Measurements from ENCODE around the gene ANKEF1. TPM values are rescaled to one million over a fixed set of nuclear protein-coding genes. Genes with fewer than 3 reads are reported as not detected.

ANKEF1 gene
- total and polyA plus RNA-seq, 10 of the 15 experiments (the other 5 are each of a cell fraction or from before 2014, with no cell fraction given), result 0.04 to 3.0 (median 0.89) TPM

- FAIRE-seq, result peak; percentile 49
- Histone ChIP-seq H3K79me2 (ENCODE audit: control insufficient read depth, insufficient read depth, low read length) (no peaks in the 10 kb centered on the region), H3K36me3 (ENCODE audit: control insufficient read depth in 2 of 2, insufficient read depth in 2 of 2, low read length in 1 of 2) (no peaks in the 10 kb centered on the region), H3K27me3 (replicated peaks in 1 of 2; ENCODE audit: control insufficient read depth in 2 of 2, insufficient read depth in 2 of 2, low read length in 1 of 2) (no peaks in the 10 kb centered on the region), H4K20me1 (ENCODE audit: control insufficient read depth, insufficient read depth) (no peaks in the 10 kb centered on the region), H3K27ac (ENCODE audit: control insufficient read depth, insufficient read depth) (no peak overlapping the region), H2AFZ (ENCODE audit: control insufficient read depth, low read depth, low read length) (no peak overlapping the region), H3K4me2 (ENCODE audit: control insufficient read depth, insufficient read depth) (no peak overlapping the region), H3K4me3 (no peak overlapping the region), H3K9me3 (replicated peaks; ENCODE audit: control insufficient read depth, insufficient read depth, low read length) (no peaks in the 10 kb centered on the region), H3K4me1 (ENCODE audit: control insufficient read depth, insufficient read depth, low read length) (no peaks in the 10 kb centered on the region), H3K9ac (ENCODE audit: control insufficient read depth, insufficient read depth, low read length) (no peak overlapping the region)
- in situ Hi-C loops (cut with MboI) (no loop called here), intact Hi-C loops (cut with micrococcal nuclease; ENCODE audit: unreplicated experiment) (no loop called here)
- ATAC-seq, result no peak
- SMC1A ChIA-PET (ENCODE audit: uncharacterized antibody, unreplicated experiment), result no interaction called here
- WGBS (ENCODE audit: insufficient coverage, insufficient replicate concordance, low lambda C conversion rate, missing lambda C conversion rate), result 0% methylated on average over 1 of the region's 1 CpG
- POLR2A ChIA-PET, result no interaction called here
- CTCF ChIA-PET, result interaction anchor here (0.6 kb wide), 1 partner anchor 208 kb away, joined by 3 read pairs; no protein-coding TSS in a partner anchor
- BruUV-seq (replicated peaks), result no TSS peak
- no peak for DNase-seq (ENCODE audit: low read depth, low spot score)
- RAD21 ChIA-PET (ENCODE audit: unreplicated experiment), result no interaction called here
- TF ChIP-seq, protein P1, sequence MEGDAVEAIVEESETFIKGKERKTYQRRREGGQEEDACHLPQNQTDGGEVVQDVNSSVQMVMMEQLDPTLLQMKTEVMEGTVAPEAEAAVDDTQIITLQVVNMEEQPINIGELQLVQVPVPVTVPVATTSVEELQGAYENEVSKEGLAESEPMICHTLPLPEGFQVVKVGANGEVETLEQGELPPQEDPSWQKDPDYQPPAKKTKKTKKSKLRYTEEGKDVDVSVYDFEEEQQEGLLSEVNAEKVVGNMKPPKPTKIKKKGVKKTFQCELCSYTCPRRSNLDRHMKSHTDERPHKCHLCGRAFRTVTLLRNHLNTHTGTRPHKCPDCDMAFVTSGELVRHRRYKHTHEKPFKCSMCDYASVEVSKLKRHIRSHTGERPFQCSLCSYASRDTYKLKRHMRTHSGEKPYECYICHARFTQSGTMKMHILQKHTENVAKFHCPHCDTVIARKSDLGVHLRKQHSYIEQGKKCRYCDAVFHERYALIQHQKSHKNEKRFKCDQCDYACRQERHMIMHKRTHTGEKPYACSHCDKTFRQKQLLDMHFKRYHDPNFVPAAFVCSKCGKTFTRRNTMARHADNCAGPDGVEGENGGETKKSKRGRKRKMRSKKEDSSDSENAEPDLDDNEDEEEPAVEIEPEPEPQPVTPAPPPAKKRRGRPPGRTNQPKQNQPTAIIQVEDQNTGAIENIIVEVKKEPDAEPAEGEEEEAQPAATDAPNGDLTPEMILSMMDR (IDR thresholded peaks at IDR 0.05 in 2 of 3, conservative IDR thresholded peaks at IDR 0.05 in 1 of 3; ENCODE audit: control insufficient read depth in 2 of 3, extremely low read depth in 1 of 3, insufficient read depth in 1 of 3, low read depth in 3 of 3, low read length in 3 of 3), result no peak
- TF ChIP-seq BCL11A (IDR thresholded peaks at IDR 0.05; ENCODE audit: low read depth, low read length) (no peak), PKNOX1 (IDR thresholded peaks at IDR 0.05) (no peak), ZNF217 (IDR thresholded peaks at IDR 0.05) (no peak), ZSCAN29 (IDR thresholded peaks at IDR 0.05) (no peak), YBX1 (IDR thresholded peaks at IDR 0.05) (no peak), FOS (IDR thresholded peaks at IDR 0.05; ENCODE audit: borderline replicate concordance, extremely low read depth, insufficient read length) (no peak), RCOR1 (conservative IDR thresholded peaks at IDR 0.05; ENCODE audit: low read depth, low read length) (no peak), RFX5 (IDR thresholded peaks at IDR 0.05; ENCODE audit: low read depth, low read length) (no peak), NBN (IDR thresholded peaks at IDR 0.05) (no peak), PAX5 (IDR thresholded peaks at IDR 0.05; ENCODE audit: borderline replicate concordance, low read depth, low read length) (no peak), SMAD5 (IDR thresholded peaks at IDR 0.05; ENCODE audit: low read depth) (no peak), TCF7 (IDR thresholded peaks at IDR 0.05; ENCODE audit: borderline replicate concordance) (no peak), TARDBP (IDR thresholded peaks at IDR 0.05; ENCODE audit: borderline replicate concordance) (no peak), CREM (IDR thresholded peaks at IDR 0.05; ENCODE audit: low read depth) (no peak)
Observed at GRCh38 chr20:10002866-10003265, 31.9 kb upstream of the ANKEF1 start.

Data from GM12878 (cell line).